ENCODE results near the gene ACKR3.

The ACKR3 gene

GRCh38 chr2:236550290-236550689 is 19.3 kb upstream of the ACKR3 start:
- DNase-seq (ENCODE audit: low spot score), result no peak

- no peak for DNase-seq (ENCODE audit: low spot score)
Observed at GRCh38 chr2:236550701-236551465, 18.7 kb upstream of the ACKR3 start.

- no peak for DNase-seq (ENCODE audit: low spot score)
Observed at GRCh38 chr2:236551471-236552211, 18.0 kb upstream of the ACKR3 start.

GRCh38 chr2:236552212-236552542 is 17.4 kb upstream of the ACKR3 start:
- DNase-seq (ENCODE audit: low spot score), result no peak

GRCh38 chr2:236552581-236553363 is 16.9 kb upstream of the ACKR3 start:
- no peak for DNase-seq (ENCODE audit: low spot score)

- DNase-seq (ENCODE audit: low spot score), result no peak
Observed at GRCh38 chr2:236553522-236553921, 16.1 kb upstream of the ACKR3 start.

GRCh38 chr2:236554629-236555282 is 14.9 kb upstream of the ACKR3 start:
- no peak for DNase-seq (ENCODE audit: low spot score)

GRCh38 chr2:236555481-236555880 is 14.1 kb upstream of the ACKR3 start:
- no peak for DNase-seq (ENCODE audit: low spot score)

GRCh38 chr2:236557306-236558030 is 12.2 kb upstream of the ACKR3 start:
- no peak for DNase-seq (ENCODE audit: low spot score)

GRCh38 chr2:236558036-236558435 is 11.6 kb upstream of the ACKR3 start:
- no peak for DNase-seq (ENCODE audit: low spot score)

GRCh38 chr2:236558993-236559978 is 10.3 kb upstream of the ACKR3 start:
- no peak for DNase-seq (ENCODE audit: low spot score)

GRCh38 chr2:236561874-236562273 is 7.8 kb upstream of the ACKR3 start:
- DNase-seq (ENCODE audit: low spot score), result no peak

- DNase-seq (ENCODE audit: low spot score), result no peak
Observed at GRCh38 chr2:236562434-236562833, 7.2 kb upstream of the ACKR3 start.

GRCh38 chr2:236563953-236564352 is 5.7 kb upstream of the ACKR3 start:
- DNase-seq (ENCODE audit: low spot score), result no peak

- no peak for DNase-seq (ENCODE audit: low spot score)
Observed at GRCh38 chr2:236565212-236565611, 4.4 kb upstream of the ACKR3 start.

GRCh38 chr2:236565879-236566402 is 3.7 kb upstream of the ACKR3 start:
- DNase-seq (ENCODE audit: low spot score), result no peak

GRCh38 chr2:236566596-236566995 is 3.0 kb upstream of the ACKR3 start:
- no peak for DNase-seq (ENCODE audit: low spot score)

- peak; percentile 35 for DNase-seq (ENCODE audit: low spot score)
Observed at GRCh38 chr2:236568068-236568921, 1.3 kb upstream of the ACKR3 start.

GRCh38 chr2:236568922-236569572 is 578 bp upstream of the ACKR3 start:
- peak; percentile 10 for DNase-seq (ENCODE audit: low spot score)

Measured in kidney capillary endothelial cell (primary cell).